Trophoblast cell (in vitro differentiated cells and primary cell): ENCODE measurements around the gene URB2.
A peak's percentile ranks its signal among the peaks of the same experiment; 100 is the strongest.

Experiments
- DNase-seq, 2 donors: peaks; one replicate each; pipeline ENCODE4 v3.0.0-alpha.2; 2016
- H2AFZ ChIP-seq: 2 replicates; pipeline ENCODE4 v1.6.1; 2013; ENCODE audit warnings: low read length, moderate library complexity, mild to moderate bottlenecking; ENCODE audit not compliant: insufficient read depth, poor library complexity
- H2AK5ac ChIP-seq: 2 replicates; pipeline ENCODE4 v1.6.1; 2013; ENCODE audit warnings: mild to moderate bottlenecking, low read length
- H2BK120ac ChIP-seq: 2 replicates; pipeline ENCODE4 v1.6.1; 2013; ENCODE audit warnings: low read length, mild to moderate bottlenecking, moderate library complexity; ENCODE audit not compliant: insufficient read depth, poor library complexity
- H2BK12ac ChIP-seq: 2 replicates; pipeline ENCODE4 v1.6.1; 2013; ENCODE audit warnings: mild to moderate bottlenecking, low read length, moderate library complexity
- H2BK5ac ChIP-seq: 2 replicates; pipeline ENCODE4 v1.6.1; 2013; ENCODE audit warnings: low read length, low read depth, moderate library complexity, mild to moderate bottlenecking; ENCODE audit not compliant: poor library complexity
- H3K14ac ChIP-seq: 2 replicates; pipeline ENCODE4 v1.6.1; 2013; ENCODE audit warnings: mild to moderate bottlenecking, low read length
- H3K18ac ChIP-seq: 2 replicates; pipeline ENCODE4 v1.6.1; 2013; ENCODE audit warnings: mild to moderate bottlenecking, low read length
- H3K23ac ChIP-seq: 2 replicates; pipeline ENCODE4 v1.6.1; 2013; ENCODE audit warnings: low read length
- H3K27ac ChIP-seq: 2 replicates; pipeline ENCODE4 v1.5.1; 2013; ENCODE audit warnings: low read depth, mild to moderate bottlenecking, inconsistent platforms, low read length, moderate library complexity
- H3K27me3 ChIP-seq: 2 replicates; pipeline ENCODE4 v1.6.1; 2013; ENCODE audit warnings: inconsistent platforms, mild to moderate bottlenecking, low read length, moderate library complexity; ENCODE audit not compliant: insufficient read depth
- H3K36me3 ChIP-seq, 2 experiments: 1 replicate in 1 of 2; 2 replicates in 1 of 2; pipeline ENCODE4 v1.6.1; 2013; ENCODE audit warnings: low read length in 2 of 2, mild to moderate bottlenecking in 2 of 2, moderate library complexity in 1 of 2; ENCODE audit not compliant: insufficient read depth in 2 of 2, control insufficient read depth in 1 of 2
- H3K4ac ChIP-seq: 2 replicates; pipeline ENCODE4 v1.6.1; 2013; ENCODE audit warnings: low read depth, mild to moderate bottlenecking, low read length, moderate library complexity
- H3K4me1 ChIP-seq, 2 experiments: 1 replicate in 1 of 2; 2 replicates in 1 of 2; pipeline ENCODE4 v1.6.1; 2013; ENCODE audit warnings: low read length in 2 of 2, mild to moderate bottlenecking in 2 of 2, moderate library complexity in 1 of 2; ENCODE audit not compliant: insufficient read depth in 2 of 2, control insufficient read depth in 1 of 2
- H3K4me2 ChIP-seq: 2 replicates; pipeline ENCODE4 v1.6.1; 2013; ENCODE audit warnings: inconsistent platforms, mild to moderate bottlenecking, low read length, moderate library complexity
- H3K4me3 ChIP-seq: 2 replicates; pipeline ENCODE4 v1.5.1; 2013; ENCODE audit warnings: mild to moderate bottlenecking, low read depth, low read length, inconsistent platforms
- H3K79me1 ChIP-seq: one replicate; pipeline ENCODE4 v1.6.1; 2013; ENCODE audit warnings: low read length
- H3K79me2 ChIP-seq: 2 replicates; pipeline ENCODE4 v1.6.1; 2013; ENCODE audit warnings: low read length, mild to moderate bottlenecking; ENCODE audit not compliant: control insufficient read depth, insufficient read depth, poor library complexity
- H3K9ac ChIP-seq: 2 replicates; pipeline ENCODE4 v1.6.1; 2013; ENCODE audit warnings: mild to moderate bottlenecking, low read length
- H3K9me3 ChIP-seq: 2 replicates; pipeline ENCODE4 v1.6.1; 2013; ENCODE audit warnings: low read depth, mild to moderate bottlenecking, control low read depth, inconsistent platforms, low read length; ENCODE audit not compliant: insufficient read depth
- H4K12ac ChIP-seq: 2 replicates; pipeline ENCODE4 v1.6.1; 2013; ENCODE audit warnings: low read depth, mild to moderate bottlenecking, low read length, moderate library complexity
- H4K8ac ChIP-seq: 2 replicates; pipeline ENCODE4 v1.6.1; 2013; ENCODE audit warnings: low read depth, mild to moderate bottlenecking, low read length, moderate library complexity
- H4K91ac ChIP-seq: one replicate; pipeline ENCODE4 v1.6.1; 2013; ENCODE audit warnings: low read depth, mild to moderate bottlenecking, low read length, moderate library complexity
- WGBS: extraction: QIAGEN DNeasy Blood & Tissue Kit; methylation state at CpG from one replicate; pipeline ENCODE4 v1.1.7; 2013; ENCODE audit warnings: missing lambda C conversion rate; ENCODE audit not compliant: insufficient read length, insufficient coverage; ENCODE audit errors: extremely low coverage; 5-methylcytosine and 5-hydroxymethylcytosine counted together

The URB2 gene

DNA sequence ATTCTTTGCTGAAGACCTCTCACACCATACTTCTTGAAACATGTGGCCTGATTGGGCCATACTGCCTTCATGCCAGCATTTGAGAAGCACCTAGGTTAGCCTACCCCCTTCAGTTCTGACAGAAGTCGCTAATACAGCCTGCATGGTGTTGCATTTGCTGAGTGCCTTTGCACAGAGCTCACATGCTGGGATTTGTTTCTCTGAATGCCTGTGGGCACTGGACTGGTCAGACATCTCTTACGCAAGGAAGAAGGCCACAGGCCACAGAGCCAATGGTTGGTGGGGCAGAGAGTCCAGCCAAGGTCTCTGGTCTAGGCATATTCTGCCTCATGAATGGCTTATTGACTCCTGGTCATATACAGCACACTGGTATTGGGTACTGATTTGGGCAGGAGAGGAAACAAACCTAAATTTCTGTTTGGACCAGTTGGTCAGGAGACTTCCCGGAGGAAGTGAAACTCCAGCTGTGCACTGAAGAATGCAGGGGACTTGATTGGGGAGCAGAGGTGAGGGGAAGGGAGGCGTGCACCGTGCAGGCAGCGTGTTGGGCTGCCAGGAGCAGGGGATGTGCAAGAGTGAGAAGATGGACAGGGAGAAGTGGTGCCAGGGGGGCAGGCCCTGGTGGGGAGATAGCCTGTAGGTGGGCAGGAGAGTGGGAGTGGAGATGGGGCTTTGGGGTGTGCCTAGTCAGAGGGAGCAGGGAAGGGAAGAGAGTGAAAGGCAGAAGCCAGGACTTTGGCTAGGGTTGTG is 18.1 kb downstream of the URB2 start:
- Histone ChIP-seq H3K23ac (no peak overlapping the region), H2BK120ac (peak overlapping the region; percentile 76), H3K4me2 (no peak overlapping the region), H4K8ac (peak overlapping the region; percentile 66), H2BK5ac (peak overlapping the region; percentile 87), H3K27me3 (no peaks in the 10 kb centered on the region), H3K18ac (peak overlapping the region; percentile 23), H3K4me3 (no peak overlapping the region), H3K9me3 (peaks cover 2% of the 10 kb centered on the region), H2AK5ac (peak overlapping the region; percentile 96), H3K4ac (no peak overlapping the region), H3K27ac (peak overlapping the region; percentile 52), H3K79me2 (peaks cover 9% of the 10 kb centered on the region), H4K12ac (no peak overlapping the region), H3K36me3 (peaks cover 13 to 23% of the 10 kb centered on the region in 2 experiments), H3K4me1 (peaks cover 20 to 26% of the 10 kb centered on the region in 2 experiments), H4K91ac (peak overlapping the region; percentile 68), H3K9ac (no peak overlapping the region), H2BK12ac (peak overlapping the region; percentile 78), H2AFZ (no peak overlapping the region), H3K14ac (peak overlapping the region; percentile 37), H3K79me1 (peaks cover 21% of the 10 kb centered on the region)
- peak; percentile 98 to 99 for DNase-seq
- WGBS, result no CpG with 5 or more reads among the region's 6 CpGs

DNA sequence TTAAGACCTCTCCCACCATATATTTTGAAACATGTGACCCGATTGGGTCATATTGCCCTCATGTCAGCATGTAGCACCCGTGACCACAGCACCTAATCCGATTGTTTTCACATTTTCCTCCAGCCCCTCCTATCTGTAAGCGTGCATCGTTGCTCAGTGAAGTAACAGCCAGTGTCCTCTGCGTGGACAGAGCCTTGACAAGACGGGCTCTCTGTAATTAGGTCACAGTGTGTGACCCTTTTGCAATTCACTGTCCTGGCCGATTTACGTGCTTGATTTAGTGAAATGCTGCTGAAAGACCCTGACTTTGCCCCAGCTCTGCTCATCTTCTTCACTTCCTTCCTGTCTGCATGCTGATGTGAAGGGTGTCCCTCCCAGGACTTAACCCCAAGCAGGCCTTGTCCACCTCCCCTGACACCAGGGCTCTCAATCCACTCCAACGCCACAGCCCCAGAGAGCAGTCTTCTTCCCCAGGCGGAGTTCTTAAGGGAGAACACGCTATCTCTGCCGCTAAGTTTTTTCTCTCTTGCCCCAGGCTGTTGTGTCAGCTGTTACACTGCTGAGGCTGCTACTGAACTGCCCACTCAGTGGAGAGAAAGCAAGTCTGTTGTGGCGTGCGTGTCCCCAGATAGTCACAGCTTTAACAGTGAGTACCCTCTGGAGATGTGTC is 19.4 kb downstream of the URB2 start:
- WGBS, result no CpG with 5 or more reads among the region's 15 CpGs
- peaks cover 9% of the 10 kb centered on the region for H3K79me2 ChIP-seq
- H3K9me3 ChIP-seq, result peaks cover 2% of the 10 kb centered on the region
- H3K4me3 ChIP-seq, result no peak overlapping the region
- peak; percentile 69 to 88 for DNase-seq
- H4K12ac ChIP-seq, result peak overlapping the region; percentile 13
- H3K4me1 ChIP-seq, result peaks cover 20 to 26% of the 10 kb centered on the region in 2 experiments
- no peak overlapping the region for H3K18ac ChIP-seq
- H4K8ac ChIP-seq, result no peak overlapping the region
- H3K4me2 ChIP-seq, result no peak overlapping the region
- no peaks in the 10 kb centered on the region for H3K27me3 ChIP-seq
- no peak overlapping the region for H3K4ac ChIP-seq
- H3K23ac ChIP-seq, result no peak overlapping the region
- no peak overlapping the region for H2BK120ac ChIP-seq
- peaks cover 21% of the 10 kb centered on the region for H3K79me1 ChIP-seq
- H2AFZ ChIP-seq, result no peak overlapping the region
- H2BK5ac ChIP-seq, result no peak overlapping the region
- no peak overlapping the region for H2AK5ac ChIP-seq
- peaks cover 11 to 29% of the 10 kb centered on the region in 2 experiments for H3K36me3 ChIP-seq
- peak overlapping the region; percentile 48 for H4K91ac ChIP-seq
- peak overlapping the region; percentile 56 for H3K27ac ChIP-seq
- H3K9ac ChIP-seq, result no peak overlapping the region
- H2BK12ac ChIP-seq, result no peak overlapping the region
- H3K14ac ChIP-seq, result peak overlapping the region; percentile 10

DNA sequence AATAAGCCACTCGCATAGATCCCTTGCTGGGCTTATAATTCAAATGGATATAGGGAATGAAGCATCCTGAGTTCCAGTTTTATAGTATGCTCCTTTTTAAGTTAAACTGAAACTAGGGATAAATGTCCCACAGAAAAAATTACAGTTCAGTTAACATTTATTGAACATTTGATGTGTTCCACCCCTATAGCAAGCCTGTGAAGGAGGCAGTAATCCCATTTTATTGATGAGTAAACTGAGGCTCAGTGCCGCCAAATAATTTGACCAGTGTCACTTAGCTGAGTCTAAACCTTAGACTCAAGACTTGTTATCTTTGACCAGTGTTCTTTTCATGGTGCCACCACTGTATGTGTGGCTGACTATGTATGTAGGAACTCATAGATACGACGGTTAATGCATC is 22.4 kb downstream of the URB2 start:
- peaks cover 3% of the 10 kb centered on the region for H3K79me2 ChIP-seq
- no peak overlapping the region for H2AFZ ChIP-seq
- no peak overlapping the region for H2BK5ac ChIP-seq
- H3K27me3 ChIP-seq, result no peaks in the 10 kb centered on the region
- no peak overlapping the region for H3K9ac ChIP-seq
- H3K4me1 ChIP-seq, result peaks cover 17 to 18% of the 10 kb centered on the region in 2 experiments
- no peak overlapping the region for H3K23ac ChIP-seq
- no peak overlapping the region for H2BK120ac ChIP-seq
- H4K12ac ChIP-seq, result no peak overlapping the region
- no peak overlapping the region for H4K8ac ChIP-seq
- no peak overlapping the region for H3K4ac ChIP-seq
- H3K4me3 ChIP-seq, result no peak overlapping the region
- no peak overlapping the region for H2BK12ac ChIP-seq
- DNase-seq, result no peak
- H2AK5ac ChIP-seq, result no peak overlapping the region
- H3K9me3 ChIP-seq, result no peaks in the 10 kb centered on the region
- no peak overlapping the region for H3K18ac ChIP-seq
- H3K4me2 ChIP-seq, result no peak overlapping the region
- no peak overlapping the region for H4K91ac ChIP-seq
- no peak overlapping the region for H3K27ac ChIP-seq
- no peak overlapping the region for H3K14ac ChIP-seq
- H3K79me1 ChIP-seq, result peaks cover 8% of the 10 kb centered on the region
- no CpG with 5 or more reads among the region's 4 CpGs for WGBS
- peaks cover 13 to 31% of the 10 kb centered on the region in 2 experiments for H3K36me3 ChIP-seq

DNA sequence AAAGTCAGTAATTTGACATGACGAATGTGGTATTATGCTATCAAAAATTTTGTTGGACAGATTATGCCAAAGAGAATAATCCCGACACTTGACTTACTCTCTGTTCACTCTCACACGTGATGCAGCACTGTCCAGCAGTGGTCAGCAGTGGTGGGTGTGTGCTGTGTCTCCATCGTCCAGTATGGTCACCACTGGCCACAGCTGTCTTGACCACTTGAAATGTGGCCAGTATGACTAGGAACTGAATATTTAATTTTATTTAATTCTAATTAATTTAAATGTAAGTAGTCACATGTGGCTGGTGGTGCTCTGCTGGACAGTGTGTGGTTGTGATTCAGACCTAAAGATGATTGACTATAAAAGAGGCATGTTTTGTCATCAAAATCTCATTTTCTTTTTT is 24.0 kb downstream of the URB2 start:
- H3K14ac ChIP-seq, result no peak overlapping the region
- peaks cover 2% of the 10 kb centered on the region for H3K79me1 ChIP-seq
- H2AFZ ChIP-seq, result no peak overlapping the region
- no peak overlapping the region for H2BK5ac ChIP-seq
- H4K8ac ChIP-seq, result no peak overlapping the region
- peaks cover 2% of the 10 kb centered on the region for H3K79me2 ChIP-seq
- no peaks in the 10 kb centered on the region for H3K9me3 ChIP-seq
- H3K4me3 ChIP-seq, result no peak overlapping the region
- H3K4me2 ChIP-seq, result no peak overlapping the region
- no peaks in the 10 kb centered on the region for H3K27me3 ChIP-seq
- H3K23ac ChIP-seq, result no peak overlapping the region
- H2BK12ac ChIP-seq, result no peak overlapping the region
- no peak overlapping the region for H2BK120ac ChIP-seq
- H3K36me3 ChIP-seq, result peaks cover 13 to 33% of the 10 kb centered on the region in 2 experiments
- no peak overlapping the region for H3K9ac ChIP-seq
- H2AK5ac ChIP-seq, result no peak overlapping the region
- H3K4me1 ChIP-seq, result peaks cover 8 to 13% of the 10 kb centered on the region in 2 experiments
- no peak overlapping the region for H4K12ac ChIP-seq
- no CpG with 5 or more reads among the region's 4 CpGs for WGBS
- no peak overlapping the region for H4K91ac ChIP-seq
- H3K4ac ChIP-seq, result no peak overlapping the region
- DNase-seq, result no peak
- H3K18ac ChIP-seq, result no peak overlapping the region
- H3K27ac ChIP-seq, result no peak overlapping the region
